DMS79 treated with DMSO at 0.1 percent for 48 hours (cell line): Measurements from ENCODE around the gene NRK.
"Not testable (repeated sequence)": the region's sequence is repeated elsewhere in the genome, so short reads cannot be mapped to it uniquely, and the experiment has no call there.

Source experiments
- DNase-seq: peaks from one replicate; lab custom pipeline; 2025; lab: John Stamatoyannopoulos, UW

NRK gene, protein sequence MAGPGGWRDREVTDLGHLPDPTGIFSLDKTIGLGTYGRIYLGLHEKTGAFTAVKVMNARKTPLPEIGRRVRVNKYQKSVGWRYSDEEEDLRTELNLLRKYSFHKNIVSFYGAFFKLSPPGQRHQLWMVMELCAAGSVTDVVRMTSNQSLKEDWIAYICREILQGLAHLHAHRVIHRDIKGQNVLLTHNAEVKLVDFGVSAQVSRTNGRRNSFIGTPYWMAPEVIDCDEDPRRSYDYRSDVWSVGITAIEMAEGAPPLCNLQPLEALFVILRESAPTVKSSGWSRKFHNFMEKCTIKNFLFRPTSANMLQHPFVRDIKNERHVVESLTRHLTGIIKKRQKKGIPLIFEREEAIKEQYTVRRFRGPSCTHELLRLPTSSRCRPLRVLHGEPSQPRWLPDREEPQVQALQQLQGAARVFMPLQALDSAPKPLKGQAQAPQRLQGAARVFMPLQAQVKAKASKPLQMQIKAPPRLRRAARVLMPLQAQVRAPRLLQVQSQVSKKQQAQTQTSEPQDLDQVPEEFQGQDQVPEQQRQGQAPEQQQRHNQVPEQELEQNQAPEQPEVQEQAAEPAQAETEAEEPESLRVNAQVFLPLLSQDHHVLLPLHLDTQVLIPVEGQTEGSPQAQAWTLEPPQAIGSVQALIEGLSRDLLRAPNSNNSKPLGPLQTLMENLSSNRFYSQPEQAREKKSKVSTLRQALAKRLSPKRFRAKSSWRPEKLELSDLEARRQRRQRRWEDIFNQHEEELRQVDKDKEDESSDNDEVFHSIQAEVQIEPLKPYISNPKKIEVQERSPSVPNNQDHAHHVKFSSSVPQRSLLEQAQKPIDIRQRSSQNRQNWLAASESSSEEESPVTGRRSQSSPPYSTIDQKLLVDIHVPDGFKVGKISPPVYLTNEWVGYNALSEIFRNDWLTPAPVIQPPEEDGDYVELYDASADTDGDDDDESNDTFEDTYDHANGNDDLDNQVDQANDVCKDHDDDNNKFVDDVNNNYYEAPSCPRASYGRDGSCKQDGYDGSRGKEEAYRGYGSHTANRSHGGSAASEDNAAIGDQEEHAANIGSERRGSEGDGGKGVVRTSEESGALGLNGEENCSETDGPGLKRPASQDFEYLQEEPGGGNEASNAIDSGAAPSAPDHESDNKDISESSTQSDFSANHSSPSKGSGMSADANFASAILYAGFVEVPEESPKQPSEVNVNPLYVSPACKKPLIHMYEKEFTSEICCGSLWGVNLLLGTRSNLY (N-terminal part only)

GRCh38 chrX:105822138-105823091 lies at the start of gene NRK:
NRK (plus strand) TSS chrX:105822539; CDS start chrX:105822846, 307 bp downstream.
- no peak for DNase-seq

- DNase-seq: no peak
Observed at GRCh38 chrX:105773801-105774200, 48.5 kb upstream of the NRK start.

- no peak for DNase-seq
Observed at GRCh38 chrX:105775679-105776078, 46.7 kb upstream of the NRK start.

GRCh38 chrX:105781804-105782203 lies 40.5 kb upstream of the NRK start:
- no peak for DNase-seq

DNA sequence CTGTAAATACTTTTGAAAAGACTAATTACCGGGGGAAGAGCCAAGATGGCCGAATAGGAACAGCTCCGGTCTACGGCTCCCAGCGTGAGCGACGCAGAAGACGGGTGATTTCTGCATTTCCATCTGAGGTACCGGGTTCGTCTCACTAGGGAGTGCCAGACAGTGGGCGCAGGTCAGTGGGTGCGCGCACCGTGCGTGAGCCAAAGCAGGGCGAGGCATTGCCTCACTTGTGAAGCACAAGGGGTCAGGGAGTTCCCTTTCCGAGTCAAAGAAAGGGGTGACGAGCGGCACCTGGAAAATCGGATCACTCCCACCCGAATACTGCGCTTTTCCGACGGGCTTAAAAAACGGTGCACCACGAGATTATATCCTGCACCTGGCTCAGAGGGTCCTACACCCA lies 25.5 kb upstream of the NRK start:
- DNase-seq: not testable (repeated sequence)

DNA sequence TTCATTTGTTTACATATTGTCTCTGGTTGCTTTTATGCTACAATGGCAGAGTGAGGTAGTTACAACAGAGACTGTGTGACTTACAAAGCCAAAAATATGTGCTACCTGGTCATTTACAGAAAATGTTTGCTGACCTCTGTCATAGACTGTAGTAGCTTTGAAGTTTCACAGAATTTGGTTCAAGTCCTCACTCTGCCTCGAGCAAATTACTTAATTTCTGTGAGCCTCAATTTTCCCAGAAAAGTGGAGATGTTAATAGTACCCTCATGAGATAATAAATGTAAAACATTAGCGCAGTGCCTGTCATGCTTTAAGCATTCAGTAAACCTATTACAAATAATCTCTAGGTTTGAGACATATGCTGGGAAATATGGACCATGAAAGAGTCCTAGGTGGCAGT lies 18.4 kb upstream of the NRK start:
- no peak for DNase-seq

GRCh38 chrX:105805655-105806054 lies 16.7 kb upstream of the NRK start:
- DNase-seq: not testable (repeated sequence)

GRCh38 chrX:105816517-105816916 lies 5.8 kb upstream of the NRK start:
- no peak for DNase-seq

DNA sequence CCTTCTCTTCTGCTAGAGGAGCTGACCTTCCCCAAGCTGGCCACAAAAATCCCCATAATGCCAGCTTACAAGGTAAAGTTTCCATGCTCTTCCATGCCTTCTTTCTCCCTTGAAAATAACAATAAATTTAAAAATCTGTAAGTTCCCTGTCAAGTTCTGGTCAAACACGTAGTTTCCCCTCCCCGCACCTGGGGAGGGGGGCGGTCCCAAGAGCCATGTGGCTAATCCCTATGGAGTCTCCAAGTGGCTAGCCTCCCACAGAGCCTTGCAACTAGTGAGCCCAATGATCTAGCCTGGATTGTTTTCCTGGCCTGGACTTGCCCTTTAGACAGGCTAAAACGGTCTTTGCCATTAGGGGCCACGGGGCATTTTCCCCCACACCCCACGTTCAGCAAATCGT lies 2.1 kb upstream of the NRK start:
- no peak for DNase-seq

GRCh38 chrX:105821471-105822121 lies 743 bp upstream of the NRK start:
- no peak for DNase-seq

- DNase-seq: no peak
Observed at GRCh38 chrX:105823092-105823455, 735 bp downstream of the NRK start.

DNA sequence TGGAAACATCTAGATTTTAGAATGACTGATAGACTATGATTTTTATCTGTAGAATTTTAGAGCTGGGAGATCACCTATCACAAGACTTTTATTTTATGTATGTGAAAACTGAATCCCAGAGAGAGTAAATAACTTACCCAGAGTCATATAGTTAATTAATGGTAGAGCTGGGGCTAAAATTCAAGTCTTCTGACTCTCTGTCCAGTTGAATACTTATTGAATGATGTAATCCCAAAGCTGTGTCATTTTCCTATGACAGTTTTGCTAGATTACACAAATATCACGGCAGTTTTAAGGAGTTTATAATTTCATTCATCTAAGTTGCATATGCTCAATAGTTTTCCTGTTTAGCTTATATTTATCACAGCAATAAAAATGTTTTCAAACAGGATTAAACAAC lies 6.7 kb downstream of the NRK start:
- DNase-seq: no peak

DNA sequence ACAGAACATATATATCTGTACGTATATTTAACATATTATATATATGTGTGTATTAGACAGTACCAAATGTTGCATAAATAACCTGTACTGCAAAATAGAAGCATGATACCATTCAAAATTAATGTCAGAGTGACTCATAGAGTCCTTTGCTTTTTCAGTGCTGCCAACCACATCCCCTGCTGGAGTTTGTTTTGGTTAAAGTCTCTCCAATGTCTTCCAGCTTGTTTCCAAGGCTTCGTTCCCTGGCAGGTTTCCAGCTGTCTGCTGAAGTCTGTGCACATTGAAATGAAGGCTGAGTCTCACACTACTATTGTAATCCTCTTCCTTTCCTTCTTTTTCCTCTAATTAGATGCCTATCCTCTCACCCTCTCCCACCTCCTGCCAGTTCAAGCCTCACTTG lies 14.9 kb downstream of the NRK start:
- no peak for DNase-seq

GRCh38 chrX:105845631-105846030 lies 23.3 kb downstream of the NRK start:
- no peak for DNase-seq

- DNase-seq: not testable (repeated sequence)
Observed at GRCh38 chrX:105850100-105850499, 27.8 kb downstream of the NRK start.

- DNase-seq: no peak
Observed at GRCh38 chrX:105865709-105866108, 43.4 kb downstream of the NRK start.

DNA sequence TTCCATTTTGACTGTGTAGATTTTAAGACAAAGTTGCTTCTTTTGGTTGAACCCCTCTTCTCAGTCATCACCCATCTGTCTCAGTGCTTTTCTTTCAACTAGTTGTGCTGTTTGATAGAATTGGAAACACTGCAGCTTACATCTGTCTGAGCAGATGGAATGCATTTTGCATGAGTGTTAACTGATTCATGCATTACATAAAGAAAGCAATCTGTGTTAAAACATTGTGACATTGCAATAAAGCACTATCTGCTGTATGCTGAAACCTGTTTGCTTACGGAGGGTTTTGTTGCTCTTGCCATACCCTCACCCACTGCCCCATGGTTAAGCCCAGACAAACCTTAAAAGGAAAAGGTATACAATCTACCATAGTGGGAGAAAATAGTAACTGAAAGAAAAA lies 47.4 kb downstream of the NRK start:
- no peak for DNase-seq

DNA sequence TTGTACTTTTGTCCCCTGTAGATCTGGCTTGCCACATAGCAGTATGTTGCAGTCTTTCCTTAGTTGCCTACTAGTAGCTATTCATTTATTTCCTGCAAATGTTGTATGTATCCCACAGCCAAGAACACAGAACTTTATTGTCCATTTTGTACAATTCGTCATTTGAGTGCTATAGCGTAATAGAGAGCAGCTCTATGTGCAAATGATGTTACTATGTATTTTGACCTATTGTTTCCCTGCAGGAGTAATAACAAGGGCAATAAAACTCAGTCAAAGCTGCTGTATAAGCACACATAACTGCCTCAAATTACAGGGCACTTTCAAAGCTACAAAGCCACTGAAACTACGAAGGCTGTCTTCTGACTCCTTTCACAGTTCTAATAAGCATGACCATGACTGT lies 48.1 kb downstream of the NRK start:
- DNase-seq: no peak

DNA sequence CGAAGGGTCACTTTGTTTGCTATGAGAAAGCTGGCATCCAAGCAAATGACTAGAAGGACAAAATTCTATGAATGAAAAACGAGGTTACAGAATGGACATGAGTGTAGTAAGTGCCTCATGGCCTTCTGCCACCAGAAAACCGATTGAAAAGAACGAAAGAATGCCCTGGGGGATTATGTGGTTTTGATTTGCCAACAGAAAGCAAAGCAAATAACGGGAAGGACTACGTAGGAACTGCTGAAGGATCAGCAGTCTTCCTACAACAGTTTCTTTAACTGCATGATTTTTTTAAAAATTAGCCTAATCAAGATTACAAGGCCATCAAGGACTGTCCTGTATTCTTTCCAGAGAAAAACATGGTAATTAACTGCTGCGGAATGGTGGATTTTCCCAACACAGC lies 50.6 kb downstream of the NRK start:
- no peak for DNase-seq

GRCh38 chrX:105874790-105875189 lies 52.5 kb downstream of the NRK start:
- DNase-seq: no peak

- DNase-seq: no peak
Observed at GRCh38 chrX:105876658-105877057, 54.3 kb downstream of the NRK start.
